ENCODE results near the gene KLHL29. TPM values are rescaled to one million over a fixed set of nuclear protein-coding genes. Genes with fewer than 3 reads are reported as not detected.
"Not testable (repeated sequence)": the region's sequence is repeated elsewhere in the genome, so short reads cannot be mapped to it uniquely, and the experiment has no call there.

Gene KLHL29
- total RNA-seq, 6 experiments from 2014 or later, result 1.2 to 10.2 (median 6.4) TPM

DNA sequence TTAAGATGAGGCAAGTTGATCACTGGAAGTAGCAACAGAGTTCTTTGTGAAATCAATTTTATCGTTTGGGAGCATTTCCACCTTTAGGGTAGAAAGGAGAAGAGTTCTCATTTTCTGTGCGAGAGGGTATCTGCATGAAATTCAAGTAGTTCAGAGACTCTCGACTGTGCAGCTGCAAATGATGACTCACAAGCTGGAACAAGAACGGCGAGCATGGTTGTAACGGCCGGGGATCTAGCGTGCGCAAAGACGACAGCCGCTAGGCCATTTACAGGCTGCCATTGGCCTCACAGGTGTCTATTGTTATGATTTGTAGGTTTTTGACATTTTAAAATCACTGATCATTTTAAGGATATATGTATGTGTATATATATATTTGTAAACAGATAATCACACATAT, 5.2 kb downstream of the KLHL29 start:
- Histone ChIP-seq H3K27ac (no peak overlapping the region), H3K4me3 (no peak overlapping the region), H3K4me1 (peaks cover 0 to 17% (median 0%) of the 10 kb centered on the region in 4 donors), H3K27me3 (peaks cover 0 to 4% of the 10 kb centered on the region in 2 donors), H3K9me3 (no peaks in the 10 kb centered on the region), H3K36me3 (no peaks in the 10 kb centered on the region)
- intact Hi-C loops (cut with DNase I), result no loop called here
- ATAC-seq (no peak), DNase-seq (no peak)
- TF ChIP-seq CTCF (IDR thresholded peaks at IDR 0.05) (no peak), POLR2A (IDR thresholded peaks at IDR 0.05) (no peak)
- WGBS (ENCODE audit: insufficient coverage, low coverage, low lambda C conversion rate, missing lambda C conversion rate), result 78% methylated on average over 11 of the region's 11 CpGs

DNA sequence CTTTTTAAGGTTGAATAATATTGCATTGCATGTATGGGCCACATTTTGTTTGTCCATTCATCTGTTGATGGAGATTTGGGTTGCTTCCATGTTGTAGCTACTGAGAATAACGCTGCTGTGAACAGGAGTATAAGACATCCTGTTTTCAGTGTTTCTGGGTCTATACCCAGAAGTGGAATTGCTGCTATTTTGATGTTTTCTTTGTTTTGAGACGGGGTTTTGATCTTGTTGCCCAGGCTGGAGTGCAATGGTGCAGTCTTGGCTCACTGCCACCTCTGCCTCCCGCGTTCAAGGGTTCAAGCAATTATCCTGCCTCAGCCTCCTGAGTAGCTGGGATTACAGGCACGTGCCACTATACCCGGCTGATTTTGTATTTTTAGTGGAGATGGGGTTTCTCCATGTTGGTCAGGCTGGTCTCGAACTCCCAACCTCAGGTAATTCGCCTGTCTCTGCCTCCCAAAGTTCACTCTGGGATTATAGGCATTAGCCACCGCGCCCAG, 6.3 kb downstream of the KLHL29 start:
- WGBS (ENCODE audit: insufficient coverage, low coverage, low lambda C conversion rate, missing lambda C conversion rate), result 84% methylated on average over 7 of the region's 10 CpGs
- H3K27me3 ChIP-seq; intact Hi-C loops (cut with DNase I); H3K36me3 ChIP-seq; ATAC-seq; H3K9me3 ChIP-seq; H3K27ac ChIP-seq; H3K4me3 ChIP-seq; DNase-seq: not testable (repeated sequence)
- peaks cover 0 to 10% (median 0%) of the 10 kb centered on the region in 4 donors for H3K4me1 ChIP-seq

DNA sequence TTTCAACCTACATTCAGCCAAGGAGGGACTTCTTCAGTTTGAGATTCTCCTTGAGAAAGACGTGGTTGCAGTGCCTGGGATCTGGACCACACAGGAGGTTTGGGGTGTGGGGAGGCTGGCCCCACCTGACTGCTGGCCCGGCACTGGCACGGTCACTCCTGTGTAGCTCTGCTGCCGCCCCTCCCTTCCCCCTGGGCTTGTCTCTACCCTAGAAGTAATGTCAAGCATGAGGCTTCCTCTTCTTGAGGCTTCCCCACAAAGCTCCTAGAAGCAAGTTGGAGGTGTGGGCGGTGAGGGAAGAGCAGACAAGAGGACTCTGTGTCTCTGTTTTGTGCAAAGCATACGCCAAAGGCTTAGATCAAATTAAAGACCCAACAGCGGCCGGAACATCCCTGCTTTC, 8.7 kb downstream of the KLHL29 start:
- intact Hi-C loops (cut with DNase I), result no loop called here
- H3K36me3 ChIP-seq, result no peaks in the 10 kb centered on the region
- 63% methylated on average over 6 of the region's 8 CpGs for WGBS (ENCODE audit: insufficient coverage, low coverage, low lambda C conversion rate, missing lambda C conversion rate)
- no peak for DNase-seq
- H3K27me3 ChIP-seq, result no peaks in the 10 kb centered on the region
- H3K4me1 ChIP-seq, result no peaks in the 10 kb centered on the region
- TF ChIP-seq CTCF (IDR thresholded peaks at IDR 0.05), result no peak
- no peak for TF ChIP-seq POLR2A (IDR thresholded peaks at IDR 0.05)
- no peaks in the 10 kb centered on the region for H3K9me3 ChIP-seq
- H3K27ac ChIP-seq, result no peak overlapping the region
- no peak overlapping the region for H3K4me3 ChIP-seq
- ATAC-seq, result no peak

- WGBS (ENCODE audit: insufficient coverage, low coverage, low lambda C conversion rate, missing lambda C conversion rate), result 58% methylated on average over 4 of the region's 4 CpGs
- Histone ChIP-seq H3K4me1 (no peaks in the 10 kb centered on the region), H3K27ac (no peak overlapping the region), H3K9me3 (no peaks in the 10 kb centered on the region), H3K4me3 (no peak overlapping the region), H3K27me3 (no peaks in the 10 kb centered on the region), H3K36me3 (no peaks in the 10 kb centered on the region)
- no peak for ATAC-seq
- intact Hi-C loops (cut with DNase I), result no loop called here
- DNase-seq, result no peak
- TF ChIP-seq POLR2A (IDR thresholded peaks at IDR 0.05), result no peak
These were observed 9.7 kb downstream of the KLHL29 start for GRCh38 chr2:23394700-23395099.

DNA sequence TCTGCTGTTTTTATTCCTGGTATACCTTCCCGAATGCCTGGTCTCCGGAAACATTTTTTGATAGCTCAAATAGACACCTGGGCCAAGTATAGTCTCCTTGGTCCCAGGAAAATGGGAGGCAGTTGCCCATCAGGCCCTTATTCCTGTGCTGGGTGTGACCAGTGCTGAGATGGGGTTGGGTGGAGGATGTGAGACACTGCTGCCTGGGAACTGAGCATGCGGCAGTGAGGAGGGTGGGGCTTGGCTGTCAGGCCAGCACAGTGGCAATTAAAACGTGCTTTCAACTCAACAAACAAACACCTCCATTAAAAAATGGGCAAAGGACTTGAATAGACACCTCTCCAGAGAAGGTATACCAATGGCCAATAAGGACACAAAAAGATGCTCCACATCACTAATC, 12.5 kb downstream of the KLHL29 start:
- H3K27me3 ChIP-seq, result no peaks in the 10 kb centered on the region
- WGBS (ENCODE audit: insufficient coverage, low coverage, low lambda C conversion rate, missing lambda C conversion rate), result 75% methylated on average over 3 of the region's 4 CpGs
- ATAC-seq (no peak), DNase-seq (no peak)
- H3K9me3 ChIP-seq, result no peaks in the 10 kb centered on the region
- no peak overlapping the region for H3K4me3 ChIP-seq
- no peaks in the 10 kb centered on the region for H3K4me1 ChIP-seq
- no peaks in the 10 kb centered on the region for H3K36me3 ChIP-seq
- TF ChIP-seq POLR2A (IDR thresholded peaks at IDR 0.05) (no peak), CTCF (IDR thresholded peaks at IDR 0.05) (no peak)
- H3K27ac ChIP-seq, result no peak overlapping the region
- intact Hi-C loops (cut with DNase I), result no loop called here
